H1 (cell line): ENCODE data around the gene LIN37.

Experiments
- BCL11A ChIP-seq, 2 experiments: IDR thresholded peaks; one replicate each; pipeline ENCODE4 v1.6.1; 2011; ENCODE audit warnings: low read depth in 2 of 2, low read length in 2 of 2, mild to moderate bottlenecking in 2 of 2
- CBX5 ChIP-seq: fragments of 300-800, 300-1000 bp; sonication (generic); IDR thresholded peaks from 2 replicates; pipeline ENCODE4 v1.7.1; 2016; ENCODE audit warnings: antibody characterized with exemption, low read length, low read depth
- CREB1 ChIP-seq: IDR thresholded peaks from 2 replicates; pipeline ENCODE4 v1.6.1; 2012; ENCODE audit warnings: inconsistent platforms
- EZH2 ChIP-seq: fragments of 200-600 bp; sonication (generic); IDR thresholded peaks from 2 replicates; pipeline ENCODE4 v1.7.1; 2012; ENCODE audit warnings: low read depth, mild to moderate bottlenecking, moderate library complexity, low read length, inconsistent platforms; ENCODE audit not compliant: severe bottlenecking
- HDAC2 ChIP-seq, 2 experiments: fragments of 300-600 bp in 1 of 2; sonication (generic) in 1 of 2; IDR thresholded peaks; 2 replicates each; pipeline ENCODE4 v1.6.1; 2011 to 2012; ENCODE audit warnings: low read depth in 2 of 2, low read length in 2 of 2, mild to moderate bottlenecking in 2 of 2, moderate library complexity in 2 of 2, borderline replicate concordance in 1 of 2, inconsistent platforms in 1 of 2
- RAD21 ChIP-seq, 2 experiments: IDR thresholded peaks in 1 of 2; conservative IDR thresholded peaks in 1 of 2; 2 replicates each; pipeline ENCODE4 v1.6.1; 2011; ENCODE audit warnings: low read depth in 2 of 2, low read length in 2 of 2, improper control_type of control experiment in 1 of 2, inconsistent platforms in 1 of 2, mild to moderate bottlenecking in 1 of 2, moderate library complexity in 1 of 2
- TAF1 ChIP-seq: IDR thresholded peaks from 2 replicates; pipeline ENCODE4 v1.6.1; 2011; ENCODE audit warnings: mild to moderate bottlenecking, low read depth, low read length
- TCF12 ChIP-seq: IDR thresholded peaks from 2 replicates; pipeline ENCODE4 v1.6.1; 2011; ENCODE audit warnings: low read depth, mild to moderate bottlenecking, low read length
- TF ChIP-seq, protein P1 (sequence below), 3 experiments: IDR thresholded peaks; 1 replicate in 2 of 3; 2 replicates in 1 of 3; pipeline versions ENCODE4 v1.5.1 to v1.6.1; 2011; ENCODE audit warnings: low read length in 3 of 3, mild to moderate bottlenecking in 3 of 3, inconsistent platforms in 2 of 3, low read depth in 1 of 3, moderate library complexity in 1 of 3; ENCODE audit not compliant: insufficient read depth in 1 of 3; ENCODE audit errors: control extremely low read depth in 1 of 3
- TF ChIP-seq, protein P2 (sequence below): IDR thresholded peaks from 2 replicates; pipeline ENCODE4 v1.6.1; 2011; ENCODE audit warnings: low read depth, mild to moderate bottlenecking, low read length; ENCODE audit not compliant: insufficient read depth

- TF ChIP-seq, protein P1, sequence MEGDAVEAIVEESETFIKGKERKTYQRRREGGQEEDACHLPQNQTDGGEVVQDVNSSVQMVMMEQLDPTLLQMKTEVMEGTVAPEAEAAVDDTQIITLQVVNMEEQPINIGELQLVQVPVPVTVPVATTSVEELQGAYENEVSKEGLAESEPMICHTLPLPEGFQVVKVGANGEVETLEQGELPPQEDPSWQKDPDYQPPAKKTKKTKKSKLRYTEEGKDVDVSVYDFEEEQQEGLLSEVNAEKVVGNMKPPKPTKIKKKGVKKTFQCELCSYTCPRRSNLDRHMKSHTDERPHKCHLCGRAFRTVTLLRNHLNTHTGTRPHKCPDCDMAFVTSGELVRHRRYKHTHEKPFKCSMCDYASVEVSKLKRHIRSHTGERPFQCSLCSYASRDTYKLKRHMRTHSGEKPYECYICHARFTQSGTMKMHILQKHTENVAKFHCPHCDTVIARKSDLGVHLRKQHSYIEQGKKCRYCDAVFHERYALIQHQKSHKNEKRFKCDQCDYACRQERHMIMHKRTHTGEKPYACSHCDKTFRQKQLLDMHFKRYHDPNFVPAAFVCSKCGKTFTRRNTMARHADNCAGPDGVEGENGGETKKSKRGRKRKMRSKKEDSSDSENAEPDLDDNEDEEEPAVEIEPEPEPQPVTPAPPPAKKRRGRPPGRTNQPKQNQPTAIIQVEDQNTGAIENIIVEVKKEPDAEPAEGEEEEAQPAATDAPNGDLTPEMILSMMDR (IDR thresholded peaks at IDR 0.05; ENCODE audit: control extremely low read depth in 1 of 3, insufficient read depth in 1 of 3, low read depth in 1 of 3, low read length in 3 of 3), result no peak
- no peak for TF ChIP-seq RAD21 (IDR thresholded peaks at IDR 0.05 in 1 of 2, conservative IDR thresholded peaks at IDR 0.05 in 1 of 2; ENCODE audit: low read depth in 2 of 2, low read length in 2 of 2)
- no peak for TF ChIP-seq EZH2
- no peak for TF ChIP-seq TAF1
- TF ChIP-seq, protein P2, sequence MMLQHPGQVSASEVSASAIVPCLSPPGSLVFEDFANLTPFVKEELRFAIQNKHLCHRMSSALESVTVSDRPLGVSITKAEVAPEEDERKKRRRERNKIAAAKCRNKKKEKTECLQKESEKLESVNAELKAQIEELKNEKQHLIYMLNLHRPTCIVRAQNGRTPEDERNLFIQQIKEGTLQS, result no peak
- no peak for TF ChIP-seq CREB1
- TF ChIP-seq HDAC2 (IDR thresholded peaks at IDR 0.05; ENCODE audit: borderline replicate concordance in 1 of 2, low read depth in 2 of 2, low read length in 2 of 2), result no peak
- no peak for TF ChIP-seq TCF12
- TF ChIP-seq CBX5, result no peak
- no peak for TF ChIP-seq BCL11A (IDR thresholded peaks at IDR 0.05; ENCODE audit: low read depth in 2 of 2, low read length in 2 of 2)
Measured at GRCh38 chr19:35725216-35725861, 23.0 kb upstream of the LIN37 start.
